HepG2 (cell line): Measurements from ENCODE around the gene ITGB2. TPM values are rescaled to one million over a fixed set of nuclear protein-coding genes. Genes with fewer than 3 reads are reported as not detected.

Source experiments
- ARNTL ChIP-seq: sonication (generic); formaldehyde crosslinking; IDR thresholded peaks from 2 replicates; pipeline ENCODE4 v1.4.0; 2020; ENCODE audit warnings: mild to moderate bottlenecking, missing genetic modification reagents
- FOXM1 ChIP-seq: sonication (generic); formaldehyde crosslinking; IDR thresholded peaks from 2 replicates; pipeline ENCODE4 v1.5.0; 2020; ENCODE audit warnings: missing genetic modification reagents
- HNRNPUL1 ChIP-seq: fragments of 200-400 bp; formaldehyde crosslinking; IDR thresholded peaks from 2 replicates; pipeline ENCODE4 v1.6.1; 2017; ENCODE audit warnings: low read depth, mild to moderate bottlenecking, low read length, moderate library complexity
- JUNB ChIP-seq: sonication (generic); formaldehyde crosslinking; IDR thresholded peaks from 2 replicates; pipeline ENCODE4 v1.8.0; 2022; ENCODE audit warnings: missing genetic modification reagents, mild to moderate bottlenecking, borderline replicate concordance
- MIER2 ChIP-seq: IDR thresholded peaks from 2 replicates; pipeline ENCODE4 v1.6.1; 2016; ENCODE audit warnings: missing biosample characterization, missing genetic modification reagents
- MTA1 ChIP-seq: sonication (generic); formaldehyde crosslinking; IDR thresholded peaks from 2 replicates; pipeline ENCODE4 v1.4.0; 2020; ENCODE audit warnings: missing genetic modification reagents, mild to moderate bottlenecking, borderline replicate concordance
- MXI1 ChIP-seq: IDR thresholded peaks from 3 replicates; pipeline ENCODE4 v1.6.1; 2012; ENCODE audit warnings: low read depth, low read length, inconsistent platforms, borderline replicate concordance
- NAIF1 ChIP-seq: sonication (generic); formaldehyde crosslinking; IDR thresholded peaks from 2 replicates; pipeline ENCODE4 v1.5.0; 2020; ENCODE audit warnings: mild to moderate bottlenecking, missing genetic modification reagents, borderline replicate concordance
- NFATC3 ChIP-seq: sonication (generic); formaldehyde crosslinking; IDR thresholded peaks from 2 replicates; pipeline ENCODE4 v1.5.1; 2020; ENCODE audit warnings: mild to moderate bottlenecking, missing genetic modification reagents
- PCBP2 ChIP-seq: fragments of 200-400 bp; formaldehyde crosslinking; optimal IDR thresholded peaks from 2 replicates; pipeline ENCODE3; 2018; ENCODE audit warnings: low read length, low read depth; ENCODE audit not compliant: poor library complexity, severe bottlenecking
- PHF20 ChIP-seq: sonication (generic); formaldehyde crosslinking; IDR thresholded peaks from 2 replicates; pipeline ENCODE4 v1.5.0; 2020; ENCODE audit warnings: mild to moderate bottlenecking, missing genetic modification reagents
- RXRB ChIP-seq: IDR thresholded peaks from 2 replicates; pipeline ENCODE4 v1.6.1; 2016; ENCODE audit warnings: borderline replicate concordance, missing genetic modification reagents, missing compliant biosample characterization
- SNAPC2 ChIP-seq: sonication (generic); formaldehyde crosslinking; IDR thresholded peaks from 2 replicates; pipeline ENCODE4 v1.8.1; 2022; ENCODE audit warnings: mild to moderate bottlenecking, missing genetic modification reagents
- SPEN ChIP-seq: sonication (generic); formaldehyde crosslinking; IDR thresholded peaks from 2 replicates; pipeline ENCODE4 v1.5.1; 2020; ENCODE audit warnings: low read depth, mild to moderate bottlenecking, missing genetic modification reagents
- TAF1 ChIP-seq: sonication (generic); formaldehyde crosslinking; IDR thresholded peaks from 2 replicates; pipeline ENCODE4 v1.4.0; 2020; ENCODE audit warnings: missing genetic modification reagents
- TCF12 ChIP-seq, 2 experiments: fragments of 450-650 bp in 1 of 2; sonication (generic) in 1 of 2; formaldehyde crosslinking in 1 of 2; IDR thresholded peaks; 2 replicates each; pipeline versions ENCODE4 v1.6.1 to v1.8.0; 2017 to 2022; ENCODE audit warnings: antibody characterized with exemption in 1 of 2, mild to moderate bottlenecking in 1 of 2, missing genetic modification reagents in 1 of 2, moderate library complexity in 1 of 2
- ZNF10 ChIP-seq: sonication (generic); formaldehyde crosslinking; IDR thresholded peaks from 2 replicates; pipeline ENCODE4 v1.4.0; 2020; ENCODE audit warnings: mild to moderate bottlenecking, low read depth, missing genetic modification reagents, borderline replicate concordance
- ZNF12 ChIP-seq: sonication (generic); formaldehyde crosslinking; IDR thresholded peaks from 2 replicates; pipeline ENCODE4 v1.5.0; 2020; ENCODE audit warnings: missing genetic modification reagents
- ZNF251 ChIP-seq: sonication (generic); formaldehyde crosslinking; IDR thresholded peaks from 2 replicates; pipeline ENCODE4 v1.9.0; 2021; ENCODE audit warnings: mild to moderate bottlenecking, missing genetic modification reagents
- ZNF3 ChIP-seq: IDR thresholded peaks from 2 replicates; pipeline ENCODE4 v1.7.0; 2017; ENCODE audit warnings: inconsistent platforms
- ZNF331 ChIP-seq: sonication (generic); formaldehyde crosslinking; IDR thresholded peaks from 2 replicates; pipeline ENCODE4 v1.4.0; 2020; ENCODE audit warnings: missing genetic modification reagents
- ZNF589 ChIP-seq: sonication (generic); formaldehyde crosslinking; conservative IDR thresholded peaks from 2 replicates; pipeline ENCODE4 v1.8.0; 2022; ENCODE audit warnings: mild to moderate bottlenecking, moderate library complexity, missing genetic modification reagents
- ZNF678 ChIP-seq: sonication (generic); formaldehyde crosslinking; IDR thresholded peaks from 2 replicates; pipeline ENCODE4 v1.4.0; 2020; ENCODE audit warnings: mild to moderate bottlenecking, missing genetic modification reagents
- ZNF878 ChIP-seq: sonication (generic); formaldehyde crosslinking; IDR thresholded peaks from 2 replicates; pipeline ENCODE4 v1.8.1; 2023; ENCODE audit warnings: mild to moderate bottlenecking, missing genetic modification reagents, moderate library complexity
- polyA plus RNA-seq, 8 experiments: library from polyadenylated mRNA; depleted of rRNA in 3 of 8; stranded (reverse) in 7 of 8; unstranded in 1 of 8; fragments of >200 nt; fragmentation: Illumina TruSeq in 4 of 8; extraction: Trizol in 4 of 8; gene quantifications; 2 replicates each; pipeline versions ENCODE4 v1.2.1 to v1.2.3, GENCODE V29; 2011 to 2016; ENCODE audit warnings: low read depth in 4 of 8, missing spikeins in 1 of 8, mixed read lengths in 1 of 8; ENCODE audit not compliant: insufficient read depth in 1 of 8
- total RNA-seq, 5 experiments: library from RNA; depleted of rRNA; stranded (reverse); fragments of >200 nt; fragmentation: Illumina TruSeq; extraction: Trizol; gene quantifications; 2 replicates each; pipeline ENCODE4 v1.2.3, GENCODE V29; 2016; ENCODE audit warnings: low read depth in 1 of 5
- TF ChIP-seq, protein P1 (sequence below): sonication (generic); formaldehyde crosslinking; IDR thresholded peaks from 2 replicates; pipeline ENCODE4 v1.4.0; 2020; ENCODE audit warnings: missing genetic modification reagents
- TF ChIP-seq, protein P2 (sequence below): sonication (generic); IDR thresholded peaks from 2 replicates; pipeline ENCODE4 v1.6.1; 2016; ENCODE audit warnings: low read depth, borderline replicate concordance
- TF ChIP-seq, protein P3 (sequence below): sonication (generic); formaldehyde crosslinking; IDR thresholded peaks from 2 replicates; pipeline ENCODE4 v1.4.0; 2020; ENCODE audit warnings: mild to moderate bottlenecking, missing genetic modification reagents

ITGB2 gene
- total and polyA plus RNA-seq, 2 of the 13 experiments (the other 11 are each of a cell fraction or from before 2014, with no cell fraction given) = 4.2 to 18.0 TPM

DNA sequence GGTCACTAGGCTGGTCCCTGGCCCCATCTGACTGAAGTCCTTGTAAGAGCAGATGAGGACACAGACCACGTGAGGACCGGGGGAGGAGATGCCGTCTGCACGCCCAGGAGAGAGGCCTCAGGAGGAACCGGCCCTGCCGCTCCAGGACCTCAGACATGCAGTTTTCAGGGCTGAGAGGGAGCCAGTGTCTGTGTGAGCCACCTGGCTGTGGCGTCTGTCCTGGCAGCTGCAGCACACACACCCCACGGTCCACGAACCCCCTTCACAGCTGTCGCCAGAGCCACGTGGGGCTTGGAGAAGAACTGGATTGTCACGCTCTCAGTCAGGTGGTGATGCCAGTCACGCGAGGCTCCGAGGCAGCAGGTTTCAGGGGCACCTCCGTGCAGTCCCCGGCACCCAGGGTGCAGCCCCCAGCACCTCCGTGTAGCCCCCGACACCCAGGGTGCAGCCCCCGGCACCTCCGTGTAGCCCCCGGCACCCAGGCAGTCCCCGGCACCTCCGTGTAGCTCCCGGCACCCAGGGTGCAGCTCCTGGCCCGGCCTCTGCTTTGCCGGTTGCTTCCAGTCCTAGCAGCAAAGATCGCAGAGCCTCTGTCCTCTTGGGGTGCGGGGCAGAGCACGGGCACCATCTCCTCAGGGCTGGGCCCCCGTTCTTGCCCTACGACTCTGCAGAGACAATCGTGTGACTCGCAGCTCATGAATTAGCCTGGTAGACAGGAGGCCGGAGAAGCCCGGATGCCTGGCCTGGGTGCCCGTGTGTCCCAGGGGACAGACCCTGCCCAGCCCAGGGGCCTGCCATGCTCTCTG, 83.8 kb downstream of the ITGB2 start (continued):
- no peak for TF ChIP-seq PHF20
- TF ChIP-seq HNRNPUL1 = no peak
- no peak for TF ChIP-seq ZNF12 (CRISPR knock-in tag)
- TF ChIP-seq, protein P1, sequence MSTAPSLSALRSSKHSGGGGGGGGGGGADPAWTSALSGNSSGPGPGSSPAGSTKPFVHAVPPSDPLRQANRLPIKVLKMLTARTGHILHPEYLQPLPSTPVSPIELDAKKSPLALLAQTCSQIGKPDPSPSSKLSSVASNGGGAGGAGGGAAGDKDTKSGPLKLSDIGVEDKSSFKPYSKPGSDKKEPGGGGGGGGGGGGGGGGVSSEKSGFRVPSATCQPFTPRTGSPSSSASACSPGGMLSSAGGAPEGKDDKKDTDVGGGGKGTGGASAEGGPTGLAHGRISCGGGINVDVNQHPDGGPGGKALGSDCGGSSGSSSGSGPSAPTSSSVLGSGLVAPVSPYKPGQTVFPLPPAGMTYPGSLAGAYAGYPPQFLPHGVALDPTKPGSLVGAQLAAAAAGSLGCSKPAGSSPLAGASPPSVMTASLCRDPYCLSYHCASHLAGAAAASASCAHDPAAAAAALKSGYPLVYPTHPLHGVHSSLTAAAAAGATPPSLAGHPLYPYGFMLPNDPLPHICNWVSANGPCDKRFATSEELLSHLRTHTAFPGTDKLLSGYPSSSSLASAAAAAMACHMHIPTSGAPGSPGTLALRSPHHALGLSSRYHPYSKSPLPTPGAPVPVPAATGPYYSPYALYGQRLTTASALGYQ = no peak
- no peak for TF ChIP-seq ZNF10
- TF ChIP-seq MXI1 = no peak
- TF ChIP-seq JUNB (CRISPR knock-in tag) = no peak
- no peak for TF ChIP-seq SNAPC2 (CRISPR knock-in tag)
- TF ChIP-seq ARNTL (CRISPR knock-in tag) = peak; percentile 29; the same call in 1 of the 2 replicates
- TF ChIP-seq ZNF589 = 0 out of 2 replicates have a peak, but pooled peaks have one; percentile 25
- no peak for TF ChIP-seq ZNF331 (CRISPR knock-in tag)
- no peak for TF ChIP-seq NAIF1
- TF ChIP-seq, protein P2, sequence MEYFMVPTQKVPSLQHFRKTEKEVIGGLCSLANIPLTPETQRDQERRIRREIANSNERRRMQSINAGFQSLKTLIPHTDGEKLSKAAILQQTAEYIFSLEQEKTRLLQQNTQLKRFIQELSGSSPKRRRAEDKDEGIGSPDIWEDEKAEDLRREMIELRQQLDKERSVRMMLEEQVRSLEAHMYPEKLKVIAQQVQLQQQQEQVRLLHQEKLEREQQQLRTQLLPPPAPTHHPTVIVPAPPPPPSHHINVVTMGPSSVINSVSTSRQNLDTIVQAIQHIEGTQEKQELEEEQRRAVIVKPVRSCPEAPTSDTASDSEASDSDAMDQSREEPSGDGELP = no peak
- TF ChIP-seq ZNF678 (CRISPR knock-in tag) = no peak
- no peak for TF ChIP-seq ZNF3
- TF ChIP-seq FOXM1 (CRISPR knock-in tag) = no peak
- no peak for TF ChIP-seq TCF12 (IDR thresholded peaks at IDR 0.05)
- no peak for TF ChIP-seq TCF12 (CRISPR knock-in tag; IDR thresholded peaks at IDR 0.05)
- peak; percentile 81 for TF ChIP-seq RXRB (CRISPR knock-in tag)
- TF ChIP-seq PCBP2 = no peak
- no peak for TF ChIP-seq MIER2 (CRISPR knock-in tag)
- TF ChIP-seq ZNF878 (CRISPR knock-in tag) = no peak
- TF ChIP-seq, protein P3, sequence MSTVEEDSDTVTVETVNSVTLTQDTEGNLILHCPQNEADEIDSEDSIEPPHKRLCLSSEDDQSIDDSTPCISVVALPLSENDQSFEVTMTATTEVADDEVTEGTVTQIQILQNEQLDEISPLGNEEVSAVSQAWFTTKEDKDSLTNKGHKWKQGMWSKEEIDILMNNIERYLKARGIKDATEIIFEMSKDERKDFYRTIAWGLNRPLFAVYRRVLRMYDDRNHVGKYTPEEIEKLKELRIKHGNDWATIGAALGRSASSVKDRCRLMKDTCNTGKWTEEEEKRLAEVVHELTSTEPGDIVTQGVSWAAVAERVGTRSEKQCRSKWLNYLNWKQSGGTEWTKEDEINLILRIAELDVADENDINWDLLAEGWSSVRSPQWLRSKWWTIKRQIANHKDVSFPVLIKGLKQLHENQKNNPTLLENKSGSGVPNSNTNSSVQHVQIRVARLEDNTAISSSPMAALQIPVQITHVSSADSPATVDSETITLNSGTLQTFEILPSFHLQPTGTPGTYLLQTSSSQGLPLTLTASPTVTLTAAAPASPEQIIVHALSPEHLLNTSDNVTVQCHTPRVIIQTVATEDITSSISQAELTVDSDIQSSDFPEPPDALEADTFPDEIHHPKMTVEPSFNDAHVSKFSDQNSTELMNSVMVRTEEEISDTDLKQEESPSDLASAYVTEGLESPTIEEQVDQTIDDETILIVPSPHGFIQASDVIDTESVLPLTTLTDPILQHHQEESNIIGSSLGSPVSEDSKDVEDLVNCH (CRISPR knock-in tag) = no peak
- TF ChIP-seq MTA1 (CRISPR knock-in tag) = no peak
- peak; percentile 34; the same call in 1 of the 2 replicates for TF ChIP-seq SPEN (CRISPR knock-in tag)
- TF ChIP-seq ZNF251 (CRISPR knock-in tag) = no peak
- no peak for TF ChIP-seq TAF1
- TF ChIP-seq NFATC3 (CRISPR knock-in tag) = no peak
